Astrocyte of the spinal cord (primary cell): Measurements from ENCODE around the gene MYRIP.

Experiments used
- DNase-seq: peaks from one replicate; pipeline ENCODE4 v3.0.0; 2011; ENCODE audit warnings: low read depth, low spot score
- H3K4me3 ChIP-seq: 2 replicates; pipeline ENCODE4 v1.5.1; 2011; ENCODE audit warnings: low read depth, mild to moderate bottlenecking, low read length, moderate library complexity
- in situ Hi-C: cut with HindIII; loops from 2 replicates; pipeline ENCODE4 v1.10.0; 2017; ENCODE audit warnings: low sequenced_read_pairs
- TF ChIP-seq, protein P1 (sequence below): IDR thresholded peaks from 2 replicates; pipeline ENCODE4 v1.5.1; 2012; ENCODE audit warnings: low read depth, mild to moderate bottlenecking, low read length, inconsistent platforms

The MYRIP gene

GRCh38 chr3:40143283-40144090 lies 334.1 kb downstream of the MYRIP start:
- no peak overlapping the region for H3K4me3 ChIP-seq
- in situ Hi-C loops: no loop called here
- TF ChIP-seq, protein P1, sequence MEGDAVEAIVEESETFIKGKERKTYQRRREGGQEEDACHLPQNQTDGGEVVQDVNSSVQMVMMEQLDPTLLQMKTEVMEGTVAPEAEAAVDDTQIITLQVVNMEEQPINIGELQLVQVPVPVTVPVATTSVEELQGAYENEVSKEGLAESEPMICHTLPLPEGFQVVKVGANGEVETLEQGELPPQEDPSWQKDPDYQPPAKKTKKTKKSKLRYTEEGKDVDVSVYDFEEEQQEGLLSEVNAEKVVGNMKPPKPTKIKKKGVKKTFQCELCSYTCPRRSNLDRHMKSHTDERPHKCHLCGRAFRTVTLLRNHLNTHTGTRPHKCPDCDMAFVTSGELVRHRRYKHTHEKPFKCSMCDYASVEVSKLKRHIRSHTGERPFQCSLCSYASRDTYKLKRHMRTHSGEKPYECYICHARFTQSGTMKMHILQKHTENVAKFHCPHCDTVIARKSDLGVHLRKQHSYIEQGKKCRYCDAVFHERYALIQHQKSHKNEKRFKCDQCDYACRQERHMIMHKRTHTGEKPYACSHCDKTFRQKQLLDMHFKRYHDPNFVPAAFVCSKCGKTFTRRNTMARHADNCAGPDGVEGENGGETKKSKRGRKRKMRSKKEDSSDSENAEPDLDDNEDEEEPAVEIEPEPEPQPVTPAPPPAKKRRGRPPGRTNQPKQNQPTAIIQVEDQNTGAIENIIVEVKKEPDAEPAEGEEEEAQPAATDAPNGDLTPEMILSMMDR: no peak
- DNase-seq: no peak

DNA sequence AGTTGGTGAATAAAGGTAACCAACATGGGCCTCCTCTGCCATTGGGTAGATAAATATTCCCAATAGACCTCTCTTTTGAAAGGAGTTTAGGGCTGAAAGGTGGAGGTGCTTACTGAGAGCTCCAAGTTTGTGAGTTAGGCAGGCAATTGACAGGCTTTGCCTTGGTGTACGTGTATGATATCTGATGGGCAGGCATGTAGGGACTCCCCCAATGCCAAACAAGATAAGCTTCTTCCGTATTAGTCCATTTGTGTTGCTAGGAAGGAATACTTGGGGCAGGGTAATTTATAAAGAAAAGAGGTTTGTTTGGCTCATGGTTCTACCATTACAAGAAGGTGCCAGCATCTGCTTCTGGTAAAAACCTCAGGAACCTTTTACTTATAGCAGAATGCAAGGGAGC lies 339.4 kb downstream of the MYRIP start:
- TF ChIP-seq, protein P1: no peak
- DNase-seq: no peak
- H3K4me3 ChIP-seq: no peak overlapping the region
- in situ Hi-C loops: no loop called here

DNA sequence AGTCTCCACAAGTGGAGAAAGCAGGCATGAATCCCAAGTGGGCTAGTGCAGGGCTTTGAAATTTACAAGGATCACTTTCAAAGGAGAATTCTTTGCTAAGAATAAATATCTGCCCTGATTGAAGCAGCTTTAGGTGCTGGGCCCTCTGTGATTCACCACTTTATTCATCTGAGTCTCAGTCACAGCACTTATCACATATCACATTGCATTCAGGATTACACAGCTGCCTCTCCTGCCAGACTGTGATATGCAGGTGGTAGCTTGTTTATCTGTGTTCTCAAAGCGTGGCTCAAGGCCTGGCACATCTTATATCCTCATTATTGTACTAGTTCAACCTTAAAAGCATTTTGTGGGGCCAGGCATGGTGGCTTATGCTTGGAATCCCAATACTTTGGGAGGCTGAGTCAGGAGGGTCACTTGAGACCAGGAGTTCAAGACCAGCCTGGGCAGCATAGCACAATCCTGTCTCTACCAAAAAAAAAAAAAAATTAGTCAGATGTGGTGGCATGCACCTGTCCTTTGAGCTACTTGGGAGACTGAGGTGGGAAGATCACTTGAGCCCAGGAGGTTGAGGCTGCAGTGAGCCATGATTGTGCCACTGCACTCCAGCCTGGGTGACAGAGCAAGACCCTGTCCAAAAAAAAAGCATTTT lies 343.2 kb downstream of the MYRIP start:
- H3K4me3 ChIP-seq: no peak overlapping the region
- in situ Hi-C loops: no loop called here
- TF ChIP-seq, protein P1: no peak
- no peak for DNase-seq

- no peak for DNase-seq
- TF ChIP-seq, protein P1: no peak
- in situ Hi-C loops: no loop called here
- H3K4me3 ChIP-seq: no peak overlapping the region
These were observed 351.5 kb downstream of the MYRIP start for GRCh38 chr3:40160933-40161332.

- TF ChIP-seq, protein P1: no peak
- in situ Hi-C loops: no loop called here
- H3K4me3 ChIP-seq: no peak overlapping the region
- no peak for DNase-seq
These were observed 353.2 kb downstream of the MYRIP start for GRCh38 chr3:40162616-40163015.

DNA sequence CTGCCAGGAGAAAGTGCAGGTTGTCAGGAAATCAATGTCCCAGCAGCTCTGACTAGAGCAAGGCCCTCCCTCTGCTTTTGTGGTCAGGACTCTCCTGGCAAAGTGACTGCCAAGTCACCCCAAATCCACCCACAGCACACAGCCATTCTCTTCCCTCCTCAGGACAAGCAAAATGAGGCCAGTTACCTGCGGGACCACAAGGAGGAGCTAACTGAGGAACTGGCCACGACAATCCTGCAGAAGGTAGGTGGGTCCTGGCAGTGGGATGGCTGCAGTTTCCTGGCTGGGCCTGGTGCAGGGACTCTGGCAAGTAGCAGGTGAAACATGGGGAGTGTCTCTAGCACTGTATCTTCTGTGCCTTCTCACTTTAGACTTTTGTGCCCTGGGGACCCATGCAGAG lies 357.6 kb downstream of the MYRIP start:
- in situ Hi-C loops: no loop called here
- DNase-seq: no peak
- H3K4me3 ChIP-seq: no peak overlapping the region
- TF ChIP-seq, protein P1: no peak
